GM12801 (cell line): Measurements from ENCODE around the gene TRIO.

Source experiments
- CTCF ChIP-seq: IDR thresholded peaks from one replicate; pipeline ENCODE4 v1.5.1; 2011; ENCODE audit warnings: control low read depth; ENCODE audit not compliant: insufficient read length; ENCODE audit errors: extremely low read depth

The TRIO gene

DNA sequence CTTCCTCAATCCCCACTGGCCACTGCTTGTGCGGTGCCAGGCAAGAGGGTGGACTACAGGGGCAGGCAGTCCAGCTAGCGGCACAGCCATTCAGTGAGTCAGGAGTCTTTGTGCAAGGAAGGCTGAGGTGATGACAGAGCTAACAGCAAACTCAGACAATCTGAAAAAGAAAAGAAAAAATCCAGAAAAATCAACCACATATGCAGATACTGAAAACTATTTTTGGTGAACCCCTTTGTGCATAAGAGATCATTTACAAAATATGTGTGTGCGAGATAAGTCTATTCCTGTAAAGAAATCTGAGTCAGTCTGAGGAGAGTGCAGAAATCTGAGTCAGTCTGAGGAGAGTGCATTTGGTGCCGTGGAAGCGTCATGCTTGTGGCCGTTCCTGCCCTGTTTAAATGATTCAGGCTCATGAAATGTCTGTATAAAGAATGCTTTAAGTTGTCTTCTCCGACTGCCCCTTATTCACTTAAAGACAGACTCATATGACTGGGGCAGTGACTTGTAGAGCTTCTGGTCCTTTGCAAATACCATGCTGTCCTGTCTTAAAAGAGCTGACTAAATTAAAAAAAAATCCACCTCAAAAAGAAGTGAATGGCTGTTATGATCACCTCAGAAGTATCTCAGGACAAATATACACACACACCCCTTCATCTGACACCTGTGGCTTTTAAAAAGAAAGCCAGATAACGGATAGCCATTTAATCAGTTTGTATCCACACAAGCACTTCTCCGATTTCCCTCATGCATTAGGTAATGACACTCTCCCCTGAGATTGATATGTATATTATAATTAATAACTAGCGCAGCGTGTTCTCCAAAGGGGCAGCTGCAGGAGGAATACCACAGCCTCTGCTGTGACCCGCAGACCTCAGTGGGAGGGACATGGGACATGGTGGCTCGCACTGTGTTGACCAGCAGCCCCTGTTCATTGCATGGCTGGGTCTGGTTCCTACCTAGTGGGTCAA lies 47.3 kb downstream of the TRIO start:
- no peak for TF ChIP-seq CTCF

DNA sequence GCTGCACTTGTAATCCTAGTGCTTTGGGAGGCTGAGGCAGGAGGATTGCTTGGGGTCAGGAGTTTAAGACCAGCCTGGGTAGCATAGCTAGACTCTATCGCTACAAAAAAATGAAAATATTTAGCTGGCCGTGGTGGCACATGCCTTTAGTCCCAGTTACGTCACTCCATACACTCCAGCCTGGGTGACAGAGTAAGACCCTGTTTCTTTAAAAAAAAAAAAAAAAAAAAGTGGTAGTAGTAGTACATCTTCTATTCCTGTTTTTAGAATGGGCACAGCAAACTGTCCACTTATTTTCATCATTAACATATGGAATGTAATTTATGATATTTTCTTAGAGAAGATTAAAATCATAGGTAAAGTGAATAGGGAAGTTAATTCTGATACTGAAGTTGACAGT lies 48.2 kb downstream of the TRIO start:
- no peak for TF ChIP-seq CTCF

- no peak for TF ChIP-seq CTCF
Observed at GRCh38 chr5:14193496-14193895, 50.4 kb downstream of the TRIO start.

GRCh38 chr5:14195588-14195987 lies 52.4 kb downstream of the TRIO start:
- no peak for TF ChIP-seq CTCF

DNA sequence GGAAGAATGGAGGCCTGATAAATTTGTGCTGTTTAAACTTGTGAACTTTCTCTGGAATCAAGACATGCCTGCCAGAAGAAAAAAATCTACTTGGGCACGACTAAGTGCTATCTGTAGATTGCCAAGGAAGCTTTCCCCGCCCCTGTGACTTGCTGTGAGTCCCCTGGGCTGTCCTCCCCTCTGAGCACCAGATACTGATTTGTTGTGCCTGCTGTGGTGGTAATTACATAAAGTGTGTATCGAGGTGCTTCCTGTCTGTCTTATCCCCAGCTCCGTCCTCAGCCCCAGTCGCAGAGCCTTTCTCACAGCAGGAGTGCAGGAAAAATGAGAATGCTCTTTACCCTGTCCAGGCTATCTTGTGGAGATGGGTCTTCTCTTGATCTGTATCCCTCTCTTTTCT lies 53.9 kb downstream of the TRIO start:
- no peak for TF ChIP-seq CTCF

- no peak for TF ChIP-seq CTCF
Observed at GRCh38 chr5:14199902-14200301, 56.8 kb downstream of the TRIO start.

- TF ChIP-seq CTCF: no peak
Observed at GRCh38 chr5:14200312-14200990, 57.3 kb downstream of the TRIO start.
